A673 (cell line): ENCODE data around the gene RING1. TPM values are rescaled to one million over a fixed set of nuclear protein-coding genes. Genes with fewer than 3 reads are reported as not detected.

ENCODE experiments used
- BruUV-seq: library from RNA; stranded (reverse); fragments of 400-500 nt; replicated peaks from 2 replicates; lab custom pipeline; 2021; lab: Mats Ljungman, UMichigan
- CTCF ChIA-PET: fragments of 300-600 bp; sonication (Branson Sonifier 250); formaldehyde crosslinking; loops from one replicate; lab custom pipeline; 2022; ENCODE audit warnings: antibody characterized with exemption; lab: Charles Lee
- POLR2A ChIA-PET: fragments of 300-600 bp; sonication (Branson Sonifier 250); formaldehyde crosslinking; loops from one replicate; lab custom pipeline; 2022; ENCODE audit warnings: antibody characterized with exemption; ENCODE audit not compliant: low non-redundant PET; lab: Charles Lee
- DNase-seq: peaks from one replicate; pipeline ENCODE4 v3.0.0-alpha.2; 2015; ENCODE audit warnings: low spot score
- H3K27ac ChIP-seq: fragments of 200-600 bp; sonication (generic); 2 replicates; pipeline ENCODE4 v1.5.1; 2016; ENCODE audit warnings: mixed run types, low read depth, mild to moderate bottlenecking, mixed read lengths, antibody characterized with exemption, low read length; ENCODE audit not compliant: poor library complexity, severe bottlenecking
- H3K27me3 ChIP-seq: fragments of 200-600 bp; sonication (generic); replicated peaks from 2 replicates; pipeline ENCODE4 v1.6.1; 2017; ENCODE audit warnings: mixed run types, low read depth, mild to moderate bottlenecking, mixed read lengths, antibody characterized with exemption, low read length; ENCODE audit not compliant: insufficient read depth, poor library complexity
- H3K36me3 ChIP-seq: fragments of 200-600 bp; sonication (generic); 2 replicates; pipeline ENCODE4 v1.6.1; 2016; ENCODE audit warnings: mixed run types, mild to moderate bottlenecking, mixed read lengths, antibody characterized with exemption, low read length; ENCODE audit not compliant: insufficient read depth, poor library complexity, severe bottlenecking
- H3K4me1 ChIP-seq: fragments of 200-600 bp; sonication (generic); 2 replicates; pipeline ENCODE4 v1.6.1; 2017; ENCODE audit warnings: mixed run types, mild to moderate bottlenecking, mixed read lengths, antibody characterized with exemption, low read length; ENCODE audit not compliant: insufficient read depth, poor library complexity, severe bottlenecking
- H3K4me3 ChIP-seq: fragments of 200-600 bp; sonication (generic); 2 replicates; pipeline ENCODE4 v1.5.1; 2016; ENCODE audit warnings: low read depth, mixed run types, mild to moderate bottlenecking, mixed read lengths, low read length; ENCODE audit not compliant: poor library complexity, severe bottlenecking
- H3K9me3 ChIP-seq: fragments of 200-600 bp; sonication (generic); 2 replicates; pipeline ENCODE4 v1.6.1; 2016; ENCODE audit warnings: mixed run types, low read depth, mild to moderate bottlenecking, mixed read lengths, antibody characterized with exemption, low read length; ENCODE audit not compliant: poor library complexity, severe bottlenecking
- CTCF ChIP-seq: fragments of 300-800, 200-600 bp; sonication (generic); conservative IDR thresholded peaks from 2 replicates; pipeline ENCODE4 v1.5.1; 2017; ENCODE audit warnings: low read depth, mild to moderate bottlenecking, antibody characterized with exemption, low read length, moderate library complexity, mixed read lengths
- EZH2 ChIP-seq: fragments of 200-600 bp; sonication (generic); IDR thresholded peaks from 2 replicates; pipeline ENCODE4 v1.6.1; 2017; ENCODE audit warnings: borderline replicate concordance, low read depth, mild to moderate bottlenecking, mixed read lengths, antibody characterized with exemption, low read length; ENCODE audit not compliant: poor library complexity, severe bottlenecking
- intact Hi-C: fragments of 100-400 bp; cut with micrococcal nuclease; formaldehyde crosslinking; loops from one replicate; pipeline ENCODE4 v1.10.0; 2022; ENCODE audit not compliant: unreplicated experiment
- total RNA-seq: library from RNA; stranded (reverse); gene quantifications from 2 replicates; pipeline ENCODE4 v1.2.3, GENCODE V29; 2021

The RING1 gene
- total RNA-seq, 1 experiment from 2014 or later = 43.3 TPM

DNA sequence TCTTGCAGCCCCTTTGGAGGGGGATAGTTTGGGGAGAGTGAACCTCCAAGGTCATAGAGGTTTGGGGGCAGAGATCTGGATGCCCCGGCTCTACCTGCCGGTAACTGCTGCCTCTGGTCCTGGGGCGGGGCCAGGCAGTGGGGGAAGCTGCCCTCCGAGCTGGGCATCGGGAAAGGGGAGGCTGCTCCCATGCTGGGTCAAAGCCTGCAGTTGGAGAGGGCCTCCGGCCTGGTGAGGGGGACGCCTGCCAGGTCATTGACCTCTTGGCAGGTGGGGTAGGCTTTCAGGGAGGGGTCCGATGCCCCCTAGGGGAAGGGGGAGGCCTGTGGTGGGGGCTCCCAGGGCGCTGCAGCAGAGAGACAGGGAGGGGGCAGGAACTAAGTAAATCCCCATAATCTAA is 23.1 kb upstream of the RING1 start:
- Histone ChIP-seq H3K27ac (no peak overlapping the region), H3K36me3 (no peaks in the 10 kb centered on the region), H3K27me3 (no peaks in the 10 kb centered on the region), H3K4me1 (peaks cover 9% of the 10 kb centered on the region), H3K9me3 (no peaks in the 10 kb centered on the region), H3K4me3 (no peak overlapping the region)
- TF ChIP-seq CTCF (no peak), EZH2 (no peak)
- POLR2A ChIA-PET = no interaction called here
- CTCF ChIA-PET = no interaction called here
- intact Hi-C loops = no loop called here
- BruUV-seq = no TSS peak
- no peak for DNase-seq

GRCh38 chr6:33185654-33186187 is 22.6 kb upstream of the RING1 start:
- Histone ChIP-seq H3K4me3 (no peak overlapping the region), H3K27me3 (no peaks in the 10 kb centered on the region), H3K27ac (no peak overlapping the region), H3K36me3 (no peaks in the 10 kb centered on the region), H3K9me3 (no peaks in the 10 kb centered on the region), H3K4me1 (peaks cover 9% of the 10 kb centered on the region)
- TF ChIP-seq EZH2 (no peak), CTCF (no peak)
- intact Hi-C loops = no loop called here
- ChIA-PET POLR2A (no interaction called here), CTCF (no interaction called here)
- BruUV-seq = no TSS peak
- DNase-seq = no peak

DNA sequence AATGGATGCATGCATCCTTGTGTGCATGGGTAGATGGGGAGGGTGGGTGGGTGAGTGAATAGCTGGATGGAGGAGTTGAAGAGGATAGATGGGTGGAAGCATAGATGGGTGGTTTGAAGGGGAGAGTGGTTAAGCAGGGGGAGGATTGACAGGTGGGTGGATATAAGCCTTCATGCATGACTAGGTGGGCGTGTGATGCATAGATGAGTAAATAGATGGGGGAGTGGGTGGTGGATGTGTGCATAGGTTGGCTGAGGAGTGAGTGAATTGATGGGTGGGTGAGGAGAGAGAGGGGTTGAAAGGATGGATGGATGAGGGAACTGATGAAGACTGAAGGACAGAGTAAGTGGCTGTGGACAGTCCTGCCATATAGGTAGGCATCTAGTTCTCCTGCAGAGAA is 20.5 kb upstream of the RING1 start:
- DNase-seq = no peak
- TF ChIP-seq CTCF = no peak
- no peak for TF ChIP-seq EZH2
- H3K9me3 ChIP-seq = no peaks in the 10 kb centered on the region
- no TSS peak for BruUV-seq
- no peak overlapping the region for H3K4me3 ChIP-seq
- ChIA-PET POLR2A (no interaction called here), CTCF (no interaction called here)
- intact Hi-C loops = no loop called here
- no peaks in the 10 kb centered on the region for H3K36me3 ChIP-seq
- peaks cover 13% of the 10 kb centered on the region for H3K4me1 ChIP-seq
- H3K27me3 ChIP-seq = no peaks in the 10 kb centered on the region
- H3K27ac ChIP-seq = no peak overlapping the region
